Fibroblast of skin of scalp (primary cell): Measurements from ENCODE around the gene CELSR1.
"Not testable (repeated sequence)": the region's sequence is repeated elsewhere in the genome, so short reads cannot be mapped to it uniquely, and the experiment has no call there.

ENCODE experiments used
- DNase-seq: peaks from one replicate; pipeline ENCODE4 v3.0.0-alpha.2; 2013

CELSR1 gene

GRCh38 chr22:46479046-46479445 is 58.4 kb downstream of the CELSR1 start:
- DNase-seq, result no peak

DNA sequence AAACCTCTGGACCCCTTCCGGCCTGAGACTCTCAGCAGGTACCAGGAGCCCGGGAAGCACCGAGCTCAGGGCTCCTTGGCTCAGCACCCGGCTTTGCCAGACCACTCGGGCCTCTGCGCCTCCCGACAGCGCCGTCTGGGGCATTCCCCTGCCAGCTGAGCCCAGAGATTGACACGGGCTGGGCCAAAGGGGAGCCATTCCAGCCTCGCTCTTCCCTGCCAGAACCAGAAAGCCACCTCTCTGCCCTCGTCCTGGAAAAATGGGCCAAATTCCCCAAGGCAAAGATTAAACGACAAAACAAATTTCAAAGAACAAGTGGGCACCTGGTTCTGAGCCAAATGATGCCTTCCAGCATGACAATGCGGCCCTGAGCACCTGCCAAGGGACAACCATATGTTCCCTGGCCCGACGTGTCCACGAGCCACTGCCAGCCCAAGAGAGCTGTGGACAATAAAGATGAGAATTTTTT is 59.3 kb downstream of the CELSR1 start:
- no peak for DNase-seq

DNA sequence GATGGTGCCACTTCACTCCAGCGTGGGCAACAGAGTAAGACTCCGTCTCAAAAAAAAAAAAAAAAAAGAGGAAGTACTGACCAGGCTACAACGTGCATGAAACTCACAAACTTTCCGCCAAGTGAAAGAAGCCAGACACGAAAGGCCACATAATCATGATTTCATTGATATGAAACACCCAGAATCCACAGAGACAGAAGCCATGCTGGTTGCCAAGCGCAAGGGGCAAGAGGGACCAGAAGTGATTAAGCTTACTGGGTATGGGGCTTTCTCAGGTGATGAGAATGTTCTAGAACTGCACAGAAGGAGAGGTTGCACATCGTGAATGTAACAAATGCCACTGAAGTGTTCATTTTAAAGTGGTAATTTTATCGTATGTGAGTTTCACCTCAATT is 60.9 kb downstream of the CELSR1 start:
- no peak for DNase-seq

DNA sequence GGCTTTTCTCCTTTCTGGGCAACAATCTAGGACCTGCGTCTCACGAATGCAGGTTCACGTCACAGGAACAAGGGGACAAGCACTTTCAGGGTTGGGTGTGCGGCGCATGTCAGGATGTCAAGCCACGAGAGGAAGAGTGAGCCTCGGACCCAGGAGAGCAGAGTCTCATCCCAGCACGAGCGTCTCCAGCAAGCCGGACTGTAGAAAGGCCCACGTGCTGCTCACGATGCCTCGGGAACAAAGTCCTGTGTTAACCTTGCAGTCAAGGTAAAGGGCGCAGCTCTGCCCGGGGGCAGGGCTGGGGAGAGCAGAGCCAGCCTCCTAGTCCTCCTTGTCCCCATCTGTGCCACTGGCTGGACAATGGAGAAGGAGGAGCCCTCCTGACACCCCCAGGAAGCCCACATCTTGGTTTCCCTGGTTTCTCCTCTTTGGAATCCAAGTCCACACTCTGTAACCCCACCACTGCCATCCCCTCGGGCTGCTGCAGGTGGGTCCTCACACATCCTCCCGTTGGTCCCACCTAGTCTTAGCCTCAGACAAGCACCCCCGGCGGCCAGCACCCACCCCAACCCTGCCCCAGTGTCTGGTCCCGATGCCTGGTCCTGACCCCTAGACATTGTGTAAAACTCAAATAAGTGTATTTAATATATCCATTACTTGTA is 63.4 kb downstream of the CELSR1 start:
- no peak for DNase-seq

DNA sequence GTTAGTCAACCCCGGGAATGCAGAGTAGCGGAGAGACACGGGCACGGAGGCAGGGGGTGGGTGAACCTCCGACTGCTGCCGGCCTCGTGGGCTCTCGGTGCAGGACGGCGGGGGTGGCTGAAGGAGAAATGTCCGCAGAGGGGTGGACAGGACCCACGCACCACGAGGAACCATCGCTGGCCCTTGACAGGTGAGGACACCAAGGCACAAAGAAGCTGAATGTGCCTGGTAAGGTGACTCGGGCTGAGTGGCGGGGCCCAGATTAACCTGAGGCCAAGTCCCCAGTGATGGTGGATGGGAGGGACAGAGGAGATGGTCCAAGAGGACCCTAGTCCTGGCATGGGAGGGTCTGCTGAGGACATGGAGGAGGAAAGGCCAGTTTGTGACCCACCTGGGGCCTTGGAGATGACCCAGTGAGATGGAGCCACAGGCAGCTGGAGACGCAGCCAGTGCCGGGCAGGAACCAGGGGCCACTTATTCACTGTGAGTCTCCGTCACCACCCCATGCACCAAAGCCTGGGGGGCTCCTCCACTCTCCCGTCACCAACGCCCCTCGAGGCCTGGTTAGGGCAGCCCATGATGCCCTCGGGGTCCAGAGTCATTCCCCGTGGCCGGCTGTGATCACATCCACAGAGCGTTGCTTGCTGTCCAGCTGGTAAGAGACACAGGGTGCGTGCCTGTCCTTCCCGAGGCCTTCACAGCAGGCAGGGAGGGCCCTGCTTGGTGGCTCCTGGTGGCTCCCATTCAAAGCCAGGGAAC is 64.2 kb downstream of the CELSR1 start:
- no peak for DNase-seq

- no peak for DNase-seq
Observed at GRCh38 chr22:46472722-46473016, 64.8 kb downstream of the CELSR1 start.

DNA sequence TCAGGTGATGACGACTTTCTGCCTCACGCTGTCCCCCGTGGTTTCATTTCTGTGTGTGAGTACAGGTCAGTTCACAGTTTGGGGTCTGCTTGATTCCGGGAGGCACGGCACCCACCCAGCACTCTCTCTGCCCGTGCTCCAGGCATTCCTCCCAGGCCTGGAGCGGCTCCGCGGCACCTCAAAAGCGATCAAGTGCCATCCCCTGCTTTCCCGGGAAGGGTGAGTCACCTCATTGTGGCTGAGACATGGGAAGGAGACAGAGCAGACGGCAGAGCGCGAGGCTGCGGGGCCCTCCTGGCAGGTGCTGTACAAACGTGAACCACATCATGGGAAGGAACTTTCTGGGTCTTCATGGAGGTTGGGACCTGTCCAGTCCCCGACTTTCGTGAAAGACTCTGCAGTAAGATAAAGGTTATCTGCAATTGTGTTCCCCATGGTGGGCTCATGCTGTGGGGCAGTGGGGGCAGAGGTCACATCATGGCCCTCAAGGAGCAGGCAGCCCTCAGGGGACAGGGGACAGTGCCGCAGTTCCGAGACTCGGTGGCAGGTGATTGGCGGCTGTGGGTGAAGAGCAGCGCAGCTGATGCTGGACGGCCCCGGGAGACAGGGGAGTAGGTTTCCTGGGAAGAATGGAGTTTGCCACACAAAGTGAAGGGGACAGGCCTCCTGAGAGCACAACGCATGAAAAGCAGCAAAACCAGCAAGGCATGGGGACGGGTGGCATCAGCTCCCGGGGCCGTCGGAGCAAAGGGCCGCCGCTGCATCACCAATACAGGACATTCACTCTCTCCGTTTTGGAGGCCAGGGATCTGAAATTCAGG is 65.3 kb downstream of the CELSR1 start:
- no peak for DNase-seq

- DNase-seq, result not testable (repeated sequence)
Observed at GRCh38 chr22:46471330-46471729, 66.1 kb downstream of the CELSR1 start.

DNA sequence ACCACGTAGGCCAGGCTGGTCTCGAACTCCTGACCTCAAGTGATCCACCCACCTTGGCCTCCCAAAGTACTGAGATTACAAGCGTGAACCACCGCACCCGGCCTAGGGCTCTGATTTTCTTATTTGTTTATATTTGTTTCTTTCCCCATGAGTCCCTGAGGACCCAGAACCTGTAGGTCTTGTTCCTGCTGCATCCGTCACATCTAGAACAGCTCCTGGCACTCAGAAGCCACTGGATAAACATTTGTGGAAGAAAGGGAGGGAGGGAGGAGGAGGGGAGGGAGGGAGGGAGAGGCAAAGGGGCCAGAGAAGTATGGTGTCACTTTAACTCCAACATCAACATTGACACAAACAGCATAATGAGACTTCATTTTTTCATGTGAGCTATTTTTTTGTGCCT is 67.7 kb downstream of the CELSR1 start:
- no peak for DNase-seq

GRCh38 chr22:46467006-46467405 is 70.4 kb downstream of the CELSR1 start:
- DNase-seq, result no peak

- no peak for DNase-seq
Observed at GRCh38 chr22:46466255-46466676, 71.2 kb downstream of the CELSR1 start.

GRCh38 chr22:46465793-46466192 is 71.6 kb downstream of the CELSR1 start:
- no peak for DNase-seq

DNA sequence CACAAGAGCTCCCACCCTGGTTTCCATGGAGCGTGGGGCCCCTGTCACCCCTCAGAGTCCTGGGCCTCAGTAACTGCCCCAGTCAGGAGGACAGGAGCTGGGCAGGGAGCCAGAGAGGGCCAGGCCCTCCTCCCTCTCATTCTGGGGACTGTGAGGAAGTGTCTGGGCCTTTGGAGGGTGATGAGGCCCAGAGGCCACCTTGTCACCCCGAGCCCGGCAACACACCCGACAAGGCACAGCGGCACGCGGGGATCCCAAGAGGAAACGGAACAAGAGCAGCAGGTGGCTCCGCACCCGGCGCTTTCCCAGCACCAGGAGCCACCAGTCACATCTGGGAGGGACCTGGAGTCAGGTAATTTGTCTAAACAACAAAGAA is 72.1 kb downstream of the CELSR1 start:
- DNase-seq, result no peak

DNA sequence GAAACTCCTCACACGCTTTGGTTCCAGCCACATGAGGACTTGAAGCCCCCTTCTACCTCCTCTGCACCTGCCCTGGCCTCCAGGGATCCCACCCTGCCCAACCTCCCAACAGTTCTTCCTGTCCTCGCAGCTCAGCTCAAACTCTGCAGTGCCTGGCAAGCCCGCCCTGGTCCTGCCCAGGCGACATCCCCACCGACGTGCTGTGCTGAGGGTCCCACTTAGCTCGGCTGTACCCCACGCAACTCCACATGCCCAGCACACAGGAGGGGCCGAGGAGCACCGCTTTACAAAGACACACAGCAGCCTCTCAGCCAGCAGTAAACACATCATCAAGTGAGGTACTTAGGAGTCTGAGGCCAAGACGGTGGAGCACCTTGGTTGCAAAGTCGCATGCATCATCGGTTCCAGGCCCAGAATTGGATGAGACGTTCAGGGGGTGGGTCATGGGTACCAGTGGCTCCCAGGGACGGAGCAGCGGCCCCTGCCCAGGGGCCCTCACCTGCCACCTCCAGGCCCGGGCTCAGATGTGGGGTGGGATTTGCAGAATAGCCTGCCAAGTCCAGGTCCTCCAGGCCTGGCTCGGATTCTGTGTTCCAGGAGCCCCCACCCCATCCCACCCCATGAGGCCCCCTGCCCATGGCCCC is 72.6 kb downstream of the CELSR1 start:
- no peak for DNase-seq

GRCh38 chr22:46464296-46464695 is 73.1 kb downstream of the CELSR1 start:
- DNase-seq, result no peak

DNA sequence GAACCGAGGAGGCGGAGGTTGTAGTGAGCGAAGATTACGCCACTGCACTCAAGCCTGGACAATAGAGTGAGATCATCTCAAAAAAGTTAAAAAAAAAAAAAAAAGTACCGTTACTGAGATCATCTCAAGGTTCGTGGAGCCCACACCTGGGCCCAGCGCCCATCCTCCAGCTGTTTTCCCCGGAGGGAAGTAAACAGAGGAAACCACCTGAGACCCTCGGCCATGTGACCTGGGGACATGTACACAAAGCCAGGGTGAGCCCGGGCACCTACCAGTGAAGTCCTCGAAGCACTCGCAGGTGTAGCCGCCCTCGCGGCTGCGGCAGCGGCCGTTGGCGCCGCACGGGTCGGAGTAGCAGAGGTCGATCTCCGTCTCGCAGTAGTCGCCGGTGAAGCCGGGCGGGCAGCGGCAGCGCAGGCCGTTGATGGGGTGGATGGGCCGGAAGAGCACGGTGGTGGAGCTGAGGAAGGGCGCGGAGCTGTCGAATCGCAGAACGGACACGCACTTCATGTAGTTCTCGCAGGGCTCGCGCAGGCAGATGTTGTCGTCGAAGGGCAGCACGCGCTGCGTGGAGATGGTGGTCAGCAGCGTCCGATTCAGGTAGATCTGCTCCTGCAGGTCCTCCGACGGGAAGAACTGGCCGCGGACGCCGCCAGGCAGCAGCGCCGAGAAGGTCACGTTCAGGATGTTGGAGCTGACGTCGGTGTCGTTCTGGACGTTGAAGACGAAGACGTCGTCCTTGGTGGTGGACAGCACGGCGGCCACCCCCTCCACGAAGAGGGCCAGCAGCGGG is 73.8 kb downstream of the CELSR1 start:
- no peak for DNase-seq

DNA sequence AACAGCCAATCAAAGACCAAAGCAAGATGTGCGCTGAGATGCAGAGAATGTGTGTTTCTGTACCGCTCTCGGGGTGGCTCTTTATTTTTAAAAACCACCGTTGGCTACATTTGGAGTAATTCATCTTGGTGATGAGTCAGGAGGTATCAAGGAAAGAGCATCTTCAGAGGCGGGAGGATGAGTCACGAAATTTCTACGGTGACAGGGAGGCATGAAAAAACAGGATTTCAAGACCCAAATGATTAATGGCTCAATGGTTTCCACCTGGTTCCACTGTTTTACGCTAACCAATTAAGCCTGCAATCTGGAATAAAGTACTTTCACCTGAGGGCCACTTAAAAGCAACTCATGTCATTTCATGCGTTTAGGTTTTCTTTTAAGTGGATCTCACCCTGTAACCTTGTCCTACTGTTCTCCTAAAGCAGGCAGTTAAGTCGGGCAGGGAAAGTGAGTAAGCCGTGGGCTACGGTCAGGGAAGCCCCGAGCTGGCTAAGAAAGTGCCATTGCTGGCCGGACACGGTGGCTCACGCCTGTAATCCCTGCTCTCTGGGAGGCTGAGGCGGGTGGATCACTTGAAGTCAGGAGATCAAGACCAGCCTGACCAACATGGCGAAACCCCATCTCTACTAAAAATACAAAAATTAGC is 74.6 kb downstream of the CELSR1 start:
- DNase-seq, result peak; percentile 55

- DNase-seq, result no peak
Observed at GRCh38 chr22:46461566-46462180, 75.7 kb downstream of the CELSR1 start.

DNA sequence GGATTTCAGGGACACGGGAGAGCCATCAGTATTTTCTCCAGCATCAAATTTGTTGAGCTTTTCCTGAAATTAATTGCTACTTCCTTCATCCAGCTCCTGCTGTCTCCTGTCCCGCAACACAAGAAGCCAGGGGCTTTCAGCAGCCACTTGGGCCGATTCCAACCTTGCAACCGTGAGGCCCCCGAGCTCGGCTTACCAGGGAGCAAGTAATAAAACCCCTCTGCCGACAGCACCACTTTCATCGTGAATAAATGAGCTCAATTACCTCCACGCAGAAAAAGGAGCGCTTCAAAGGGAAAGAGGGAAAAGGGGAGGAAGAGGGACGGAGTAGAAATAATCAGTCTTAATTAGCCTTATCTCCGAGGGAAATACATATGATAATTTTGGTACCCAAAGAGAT is 76.6 kb downstream of the CELSR1 start:
- DNase-seq, result no peak

DNA sequence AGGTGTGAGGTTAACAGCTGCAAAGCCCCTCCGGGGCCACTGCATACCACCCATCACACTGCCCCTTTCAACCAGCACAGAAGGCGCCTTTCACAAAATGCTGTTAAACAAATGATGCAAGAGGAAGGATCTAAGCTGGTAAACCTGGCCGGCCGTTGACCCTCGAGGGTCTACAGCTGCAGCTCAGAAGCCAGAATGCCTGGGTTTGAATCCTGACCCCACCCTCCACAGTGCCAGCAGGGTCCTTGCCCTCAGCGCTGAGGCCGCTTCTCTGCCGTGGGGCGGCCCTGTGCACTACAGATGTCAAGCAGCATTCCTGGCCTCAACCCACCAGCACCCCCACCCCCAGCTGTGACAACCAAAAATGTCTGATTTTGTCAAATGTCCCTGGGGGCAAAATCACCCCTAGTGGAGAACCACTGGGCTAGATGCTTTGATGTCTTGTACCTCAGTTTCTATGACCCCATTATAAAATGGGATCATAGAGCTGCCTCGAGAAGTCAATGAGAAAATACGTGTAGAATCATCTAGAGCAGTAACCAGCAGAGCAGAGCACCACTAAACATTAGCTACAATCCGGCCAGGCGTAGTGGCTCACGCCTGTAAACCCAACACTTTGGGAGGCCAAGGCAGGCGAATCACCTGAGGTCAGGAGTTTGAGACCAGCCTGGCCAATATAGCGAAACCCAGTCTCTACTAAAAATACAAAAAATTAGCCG is 77.9 kb downstream of the CELSR1 start:
- DNase-seq, result no peak

GRCh38 chr22:46458525-46458924 is 78.9 kb downstream of the CELSR1 start:
- no peak for DNase-seq
